GM20000 (cell line): Measurements from ENCODE around the gene NHLRC4.

Source experiments
- DNase-seq: peaks from one replicate; pipeline ENCODE4 v3.0.0; 2012; ENCODE audit warnings: low spot score
- TF ChIP-seq, protein P1 (sequence below): IDR thresholded peaks from 2 replicates; pipeline ENCODE4 v1.5.1; 2012; ENCODE audit warnings: mild to moderate bottlenecking, control low read depth; ENCODE audit errors: extremely low read depth, missing control alignments

NHLRC4 gene

GRCh38 chr16:551210-551609 is 15.6 kb upstream of the NHLRC4 start:
- no peak for DNase-seq
- TF ChIP-seq, protein P1, sequence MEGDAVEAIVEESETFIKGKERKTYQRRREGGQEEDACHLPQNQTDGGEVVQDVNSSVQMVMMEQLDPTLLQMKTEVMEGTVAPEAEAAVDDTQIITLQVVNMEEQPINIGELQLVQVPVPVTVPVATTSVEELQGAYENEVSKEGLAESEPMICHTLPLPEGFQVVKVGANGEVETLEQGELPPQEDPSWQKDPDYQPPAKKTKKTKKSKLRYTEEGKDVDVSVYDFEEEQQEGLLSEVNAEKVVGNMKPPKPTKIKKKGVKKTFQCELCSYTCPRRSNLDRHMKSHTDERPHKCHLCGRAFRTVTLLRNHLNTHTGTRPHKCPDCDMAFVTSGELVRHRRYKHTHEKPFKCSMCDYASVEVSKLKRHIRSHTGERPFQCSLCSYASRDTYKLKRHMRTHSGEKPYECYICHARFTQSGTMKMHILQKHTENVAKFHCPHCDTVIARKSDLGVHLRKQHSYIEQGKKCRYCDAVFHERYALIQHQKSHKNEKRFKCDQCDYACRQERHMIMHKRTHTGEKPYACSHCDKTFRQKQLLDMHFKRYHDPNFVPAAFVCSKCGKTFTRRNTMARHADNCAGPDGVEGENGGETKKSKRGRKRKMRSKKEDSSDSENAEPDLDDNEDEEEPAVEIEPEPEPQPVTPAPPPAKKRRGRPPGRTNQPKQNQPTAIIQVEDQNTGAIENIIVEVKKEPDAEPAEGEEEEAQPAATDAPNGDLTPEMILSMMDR, result no peak

- no peak for DNase-seq
- TF ChIP-seq, protein P1, result no peak
Measured at GRCh38 chr16:552171-552570, 14.6 kb upstream of the NHLRC4 start.

DNA sequence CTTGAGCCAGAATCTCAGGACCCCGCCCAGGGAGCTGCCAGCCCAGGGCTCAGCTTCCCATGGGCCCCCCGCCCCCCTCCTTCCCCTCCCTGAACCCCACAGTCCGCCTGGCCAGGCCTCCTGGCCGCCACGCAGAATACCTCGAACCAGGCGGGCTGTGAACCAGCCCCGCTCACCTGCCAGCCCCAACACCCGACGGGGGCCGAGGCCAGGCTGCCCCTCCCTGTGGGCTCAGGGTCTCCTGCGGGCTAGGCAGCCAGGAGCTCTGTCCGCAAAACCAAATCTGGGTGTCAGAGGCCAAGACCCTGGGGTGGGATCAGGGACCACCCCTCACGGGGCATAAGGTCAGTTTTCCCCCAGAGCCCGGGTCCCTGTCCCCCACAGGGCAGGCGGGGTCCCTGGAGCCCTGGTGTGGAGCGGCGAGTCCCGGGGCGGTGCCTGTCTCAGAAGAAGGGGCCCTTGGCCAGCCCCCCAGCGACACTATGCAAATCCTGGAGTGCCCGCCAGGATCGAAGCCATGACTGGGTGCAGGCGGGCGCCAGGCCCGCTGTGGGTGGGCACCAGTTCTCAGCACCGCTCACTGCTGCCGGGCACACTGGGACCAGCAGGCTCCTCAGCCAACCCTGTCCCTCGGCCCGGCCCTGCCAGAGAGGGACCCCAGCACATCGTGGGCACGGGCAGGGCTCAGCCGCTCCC is 13.1 kb upstream of the NHLRC4 start:
- DNase-seq, result no peak
- TF ChIP-seq, protein P1, result no peak

DNA sequence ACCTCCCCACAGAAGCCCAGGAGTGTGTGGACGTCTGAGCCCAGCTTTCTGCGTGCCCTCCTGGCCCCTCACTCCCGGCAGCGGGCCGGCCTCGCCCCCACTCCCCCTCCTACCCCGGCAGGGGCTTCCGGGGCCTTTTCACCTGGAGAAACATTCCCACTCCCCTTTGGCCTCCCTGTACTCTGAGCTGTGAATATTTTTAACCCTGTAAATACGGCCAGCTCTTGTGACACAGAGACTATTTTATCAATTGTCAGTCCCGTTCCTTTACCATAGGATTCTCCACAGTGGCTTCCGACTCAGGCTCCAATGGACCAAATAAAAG is 12.5 kb upstream of the NHLRC4 start:
- no peak for DNase-seq
- TF ChIP-seq, protein P1, result no peak

- TF ChIP-seq, protein P1, result no peak
Measured at GRCh38 chr16:554640-555365, 12.0 kb upstream of the NHLRC4 start.

GRCh38 chr16:555528-556473 is 11.0 kb upstream of the NHLRC4 start:
- TF ChIP-seq, protein P1, result no peak
- DNase-seq, result no peak

More at GRCh38 chr16:554640-555365, 12.0 kb upstream of the NHLRC4 start:
- DNase-seq, result no peak
